HG03521 (cell line): Measurements from ENCODE around the gene LINC00305.

Experiments
- ATAC-seq: cut with Tn5 transposase; IDR thresholded peaks from one replicate; pipeline ENCODE4 v1.9.1; 2021; ENCODE audit warnings: mild to moderate bottlenecking, moderate library complexity; ENCODE audit not compliant: unreplicated experiment

The LINC00305 gene

GRCh38 chr18:64116571-64117175, 32.2 kb downstream of the LINC00305 start:
- ATAC-seq, result no peak

- ATAC-seq, result no peak
Observed at GRCh38 chr18:64115881-64116280, 33.0 kb downstream of the LINC00305 start.

GRCh38 chr18:64111950-64112349, 36.9 kb downstream of the LINC00305 start:
- no peak for ATAC-seq

GRCh38 chr18:64110692-64111480, 38.0 kb downstream of the LINC00305 start:
- ATAC-seq, result no peak

- no peak for ATAC-seq
Observed at GRCh38 chr18:64103986-64104385, 44.9 kb downstream of the LINC00305 start.

- no peak for ATAC-seq
Observed at GRCh38 chr18:64100116-64100922, 48.6 kb downstream of the LINC00305 start.

GRCh38 chr18:64099244-64099643, 49.6 kb downstream of the LINC00305 start:
- ATAC-seq, result no peak

- no peak for ATAC-seq
Observed at GRCh38 chr18:64097497-64097896, 51.4 kb downstream of the LINC00305 start.

GRCh38 chr18:64095056-64095455, 53.8 kb downstream of the LINC00305 start:
- no peak for ATAC-seq

- no peak for ATAC-seq
Observed at GRCh38 chr18:64094210-64094609, 54.7 kb downstream of the LINC00305 start.

GRCh38 chr18:64091526-64091925, 57.4 kb downstream of the LINC00305 start:
- ATAC-seq, result peak; percentile 40

GRCh38 chr18:64090876-64091275, 58.0 kb downstream of the LINC00305 start:
- peak; percentile 33 for ATAC-seq

- ATAC-seq, result no peak
Observed at GRCh38 chr18:64083916-64084315, 65.0 kb downstream of the LINC00305 start.

GRCh38 chr18:64082513-64082912, 66.4 kb downstream of the LINC00305 start:
- ATAC-seq, result no peak

GRCh38 chr18:64082054-64082453, 66.8 kb downstream of the LINC00305 start:
- no peak for ATAC-seq

- no peak for ATAC-seq
Observed at GRCh38 chr18:64073971-64074370, 74.9 kb downstream of the LINC00305 start.

- ATAC-seq, result no peak
Observed at GRCh38 chr18:64055019-64055418, 93.9 kb downstream of the LINC00305 start.

GRCh38 chr18:64053246-64053645, 95.6 kb downstream of the LINC00305 start:
- no peak for ATAC-seq

- ATAC-seq, result no peak
Observed at GRCh38 chr18:64052772-64053171, 96.1 kb downstream of the LINC00305 start.

GRCh38 chr18:64044616-64045015, 104.3 kb downstream of the LINC00305 start:
- no peak for ATAC-seq

- no peak for ATAC-seq
Observed at GRCh38 chr18:64042728-64043358, 106.0 kb downstream of the LINC00305 start.
